ENCODE results near the gene IRF2BP2. TPM values are rescaled to one million over a fixed set of nuclear protein-coding genes. Genes with fewer than 3 reads are reported as not detected.
"Not testable (repeated sequence)": the region's sequence is repeated elsewhere in the genome, so short reads cannot be mapped to it uniquely, and the experiment has no call there.

IRF2BP2 gene
- polyA plus RNA-seq (2013, experiment 1 of 2; ENCODE audit: insufficient read length) = 98.7 TPM
- 97.8 TPM for polyA plus RNA-seq (2013, experiment 2 of 2; ENCODE audit: insufficient read length)

GRCh38 chr1:234610061-234610665 is at the start of gene IRF2BP2:
IRF2BP2 (minus strand) TSS chr1:234610178; CDS start chr1:234609494, 684 bp downstream.
- peak; percentile 91 for DNase-seq

- DNase-seq = peak; percentile 74
Measured at GRCh38 chr1:234659538-234659937, 49.6 kb upstream of the IRF2BP2 start.

- DNase-seq = peak; percentile 73
Measured at GRCh38 chr1:234658138-234658537, 48.2 kb upstream of the IRF2BP2 start.

- DNase-seq = peak; percentile 94
Measured at GRCh38 chr1:234656944-234657654, 47.1 kb upstream of the IRF2BP2 start.

GRCh38 chr1:234656070-234656895 is 46.3 kb upstream of the IRF2BP2 start:
- peak; percentile 49 for DNase-seq

- no peak for DNase-seq
Measured at GRCh38 chr1:234655328-234656069, 45.5 kb upstream of the IRF2BP2 start.

- no peak for DNase-seq
Measured at GRCh38 chr1:234654002-234654733, 44.2 kb upstream of the IRF2BP2 start.

GRCh38 chr1:234649432-234650081 is 39.6 kb upstream of the IRF2BP2 start:
- no peak for DNase-seq

- DNase-seq = no peak
Measured at GRCh38 chr1:234647758-234648157, 37.8 kb upstream of the IRF2BP2 start.

GRCh38 chr1:234647245-234647644 is 37.3 kb upstream of the IRF2BP2 start:
- no peak for DNase-seq

GRCh38 chr1:234645964-234646363 is 36.0 kb upstream of the IRF2BP2 start:
- no peak for DNase-seq

- no peak for DNase-seq
Measured at GRCh38 chr1:234645474-234645953, 35.5 kb upstream of the IRF2BP2 start.

GRCh38 chr1:234644928-234645327 is 35.0 kb upstream of the IRF2BP2 start:
- DNase-seq = no peak

- no peak for DNase-seq
Measured at GRCh38 chr1:234643850-234644134, 33.8 kb upstream of the IRF2BP2 start.

GRCh38 chr1:234643111-234643849 is 33.3 kb upstream of the IRF2BP2 start:
- DNase-seq = no peak

GRCh38 chr1:234642428-234642827 is 32.5 kb upstream of the IRF2BP2 start:
- DNase-seq = no peak

GRCh38 chr1:234639961-234640360 is 30.0 kb upstream of the IRF2BP2 start:
- DNase-seq = no peak

- no peak for DNase-seq
Measured at GRCh38 chr1:234638832-234639799, 29.1 kb upstream of the IRF2BP2 start.

- not testable (repeated sequence) for DNase-seq
Measured at GRCh38 chr1:234634922-234635321, 24.9 kb upstream of the IRF2BP2 start.
